K562 (cell line): ENCODE measurements around the gene CBS. TPM values are rescaled to one million over a fixed set of nuclear protein-coding genes. Genes with fewer than 3 reads are reported as not detected.

ENCODE experiments used
- ATAC-seq: fragments of 200-7000 bp; cut with Tn5 transposase; 3 replicates; pipeline ENCODE4 v1.9.1; 2020; ENCODE audit warnings: moderate library complexity
- BruUV-seq: library from RNA; stranded (reverse); fragments of 400-500 nt; replicated peaks from 2 replicates; lab custom pipeline; 2021; lab: Mats Ljungman, UMichigan
- CTCF ChIA-PET: fragments of 300-600 bp; formaldehyde crosslinking; extraction: SDS; loops from one replicate; lab custom pipeline; 2021; ENCODE audit warnings: low intra/inter-chr PET ratio; lab: Yijun Ruan, JAX
- POLR2A ChIA-PET: fragments of 300-600, 350-650 bp; sonication (Branson Sonifier 250); formaldehyde crosslinking; extraction: SDS; loops from one replicate; lab custom pipeline; 2021; ENCODE audit warnings: antibody characterized with exemption, inconsistent platforms; lab: Yijun Ruan, JAX
- DNase-seq, 4 experiments: peaks; one replicate each; pipeline versions ENCODE4 v3.0.0 to v3.0.0-alpha.2; 2011 to 2018; ENCODE audit warnings: low spot score in 3 of 4, mixed read lengths in 3 of 4; ENCODE audit errors: extremely low read depth in 1 of 4
- FAIRE-seq: peaks from 2 replicates; lab custom pipeline; 2011; peaks lifted over from hg19 to GRCh38; lab: Jason Lieb, UNC
- H2AFZ ChIP-seq: 2 replicates; pipeline ENCODE4 v1.6.0; 2011; ENCODE audit warnings: low read depth, low read length, control low read depth, inconsistent platforms
- H3K27ac ChIP-seq: fragments of 200-600 bp; 3 replicates; pipeline ENCODE4 v1.8.0; 2011; ENCODE audit warnings: low read depth, mild to moderate bottlenecking, control low read depth, inconsistent platforms, low read length, moderate library complexity, mixed read lengths; ENCODE audit errors: extremely low read depth
- H3K27me3 ChIP-seq, 2 experiments: fragments of 300-600 bp in 1 of 2; 2 replicates in 1 of 2; 3 replicates in 1 of 2; pipeline versions ENCODE4 v1.6.0 to v1.8.0; 2011; ENCODE audit warnings: inconsistent platforms in 2 of 2, low read length in 2 of 2, mild to moderate bottlenecking in 1 of 2, mixed read lengths in 1 of 2, moderate library complexity in 1 of 2; ENCODE audit not compliant: control insufficient read depth in 2 of 2, insufficient read depth in 2 of 2
- H3K36me3 ChIP-seq: fragments of 300-600 bp; 3 replicates; pipeline ENCODE4 v1.8.0; 2011; ENCODE audit warnings: mild to moderate bottlenecking, low read length, inconsistent platforms; ENCODE audit not compliant: control insufficient read depth, insufficient read depth
- H3K4me1 ChIP-seq, 2 experiments: fragments of 200-600 bp in 1 of 2; replicated peaks in 1 of 2; 2 replicates in 1 of 2; 3 replicates in 1 of 2; pipeline versions ENCODE4 v1.5.1 to v1.8.0; 2011; ENCODE audit warnings: inconsistent platforms in 2 of 2, low read length in 2 of 2, mild to moderate bottlenecking in 1 of 2, mixed read lengths in 1 of 2, moderate library complexity in 1 of 2; ENCODE audit not compliant: control insufficient read depth in 2 of 2, insufficient read depth in 2 of 2
- H3K4me2 ChIP-seq: 2 replicates; pipeline ENCODE4 v1.6.1; 2011; ENCODE audit warnings: low read length, control low read depth, inconsistent platforms, mixed read lengths; ENCODE audit not compliant: insufficient read depth
- H3K4me3 ChIP-seq: fragments of 200-600 bp; sonication (generic), shearing (Covaris generic); 2 replicates; pipeline ENCODE4 v1.5.1; 2016; ENCODE audit warnings: control low read depth, inconsistent platforms
- H3K79me2 ChIP-seq: fragments of 200-600 bp; 3 replicates; pipeline ENCODE4 v1.8.0; 2011; ENCODE audit warnings: low read length, inconsistent platforms; ENCODE audit not compliant: control insufficient read depth, insufficient read depth
- H3K9ac ChIP-seq, 2 experiments: 2 replicates each; pipeline versions ENCODE4 v1.6.0 to v1.6.1; 2011; ENCODE audit warnings: low read depth in 2 of 2, low read length in 2 of 2, control low read depth in 1 of 2, inconsistent platforms in 1 of 2, mild to moderate bottlenecking in 1 of 2, mixed read lengths in 1 of 2; ENCODE audit not compliant: insufficient read depth in 1 of 2
- H3K9me1 ChIP-seq: one replicate; pipeline ENCODE4 v1.6.0; 2011; ENCODE audit warnings: inconsistent platforms, mild to moderate bottlenecking, low read length, moderate library complexity; ENCODE audit not compliant: control insufficient read depth, insufficient read depth
- H3K9me3 ChIP-seq: replicated peaks from 2 replicates; pipeline ENCODE4 v1.5.1; 2011; ENCODE audit warnings: low read depth, low read length, inconsistent platforms; ENCODE audit not compliant: control insufficient read depth, insufficient read depth
- H4K20me1 ChIP-seq: replicated peaks from 2 replicates; pipeline ENCODE4 v1.6.1; 2011; ENCODE audit warnings: low read length, inconsistent platforms, mixed read lengths; ENCODE audit not compliant: control insufficient read depth, insufficient read depth
- BCOR ChIP-seq: fragments of 450-650 bp; IDR thresholded peaks from 2 replicates; pipeline ENCODE4 v1.6.1; 2016
- C11orf30 ChIP-seq: fragments of 450-650 bp; IDR thresholded peaks from 2 replicates; pipeline ENCODE4 v1.6.1; 2016; ENCODE audit warnings: low read depth, mild to moderate bottlenecking
- CEBPB ChIP-seq: fragments of 450-650 bp; IDR thresholded peaks from 2 replicates; pipeline ENCODE4 v1.6.1; 2016; ENCODE audit warnings: missing genetic modification characterization, missing compliant biosample characterization
- GTF2B ChIP-seq: IDR thresholded peaks from 2 replicates; pipeline ENCODE4 v1.6.1; 2011; ENCODE audit not compliant: insufficient read length; ENCODE audit errors: extremely low read depth
- ID3 ChIP-seq, 2 experiments: fragments of 250-450 bp in 1 of 2; fragments of 450-650 bp in 1 of 2; sonication (Bioruptor Pico) in 1 of 2; IDR thresholded peaks; 2 replicates each; pipeline versions ENCODE4 v1.6.1 to v1.8.0; 2016 to 2021; ENCODE audit warnings: mild to moderate bottlenecking in 2 of 2, moderate library complexity in 2 of 2, missing compliant biosample characterization in 1 of 2, missing genetic modification characterization in 1 of 2
- MAFF ChIP-seq: IDR thresholded peaks from 2 replicates; pipeline ENCODE4 v1.6.1; 2012; ENCODE audit warnings: low read length, improper control_type of control experiment
- MAFK ChIP-seq: IDR thresholded peaks from 2 replicates; pipeline ENCODE4 v1.6.1; 2011; ENCODE audit warnings: low read length, improper control_type of control experiment
- NCOA1 ChIP-seq: fragments of 450-650 bp; IDR thresholded peaks from 2 replicates; pipeline ENCODE4 v1.6.1; 2016; ENCODE audit warnings: low read depth
- TEAD1 ChIP-seq, 2 experiments: fragments of 450-650 bp in 1 of 2; sonication (generic) in 1 of 2; formaldehyde crosslinking; IDR thresholded peaks; 2 replicates each; pipeline versions ENCODE4 v1.4.0 to v1.8.0; 2020 to 2022; ENCODE audit warnings: mild to moderate bottlenecking in 2 of 2, missing genetic modification reagents in 1 of 2
- THRB ChIP-seq: fragments of 450-650 bp; formaldehyde crosslinking; conservative IDR thresholded peaks from 2 replicates; pipeline ENCODE4 v1.4.0; 2022; ENCODE audit warnings: mild to moderate bottlenecking, missing genetic modification characterization
- ZEB2 ChIP-seq: fragments of 450-650 bp; IDR thresholded peaks from 2 replicates; pipeline ENCODE4 v1.6.1; 2016
- ZNF316 ChIP-seq: fragments of 450-650 bp; IDR thresholded peaks from 2 replicates; pipeline ENCODE4 v1.6.1; 2016
- WGBS: fragments of 100-300 bp; shearing (Covaris generic); methylation state at CpG from one replicate; pipeline ENCODE4 v1.1.6; 2016; ENCODE audit warnings: low coverage, mixed read lengths; ENCODE audit not compliant: insufficient coverage; ENCODE audit errors: missing lambda C conversion rate; 5-methylcytosine and 5-hydroxymethylcytosine counted together
- in situ Hi-C: fragments of 300-500 bp; cut with MboI; formaldehyde crosslinking; loops from 4 replicates; pipeline ENCODE4 v1.15.0; 2018; ENCODE audit warnings: inconsistent platforms, mixed read lengths
- intact Hi-C: fragments of 100-400 bp; cut with micrococcal nuclease; formaldehyde crosslinking; loops from 2 replicates; pipeline ENCODE4 v1.14.2; 2022
- polyA plus RNA-seq, 8 experiments: library from polyadenylated mRNA; depleted of rRNA in 4 of 8; stranded (reverse) in 5 of 8; unstranded in 3 of 8; fragments of >200 nt; fragmentation: Nextera tagmentation in 2 of 8; fragmentation: Illumina TruSeq in 1 of 8; extraction: Ambion mirVana in 2 of 8; extraction: Trizol in 1 of 8; gene quantifications; 2 replicates each; pipeline versions ENCODE4 v1.2.1 to v1.2.3, GENCODE V29; 2011 to 2014; ENCODE audit warnings: inconsistent platforms in 1 of 8, missing spikeins in 1 of 8
- total RNA-seq, 7 experiments: library from RNA; depleted of rRNA in 6 of 7; stranded (reverse); fragments of >200 nt in 6 of 7; fragmentation: Illumina TruSeq in 2 of 7; extraction: Trizol in 2 of 7; gene quantifications; 2 replicates each; pipeline versions ENCODE4 v1.2.1 to v1.2.3, GENCODE V29; 2011 to 2021; ENCODE audit warnings: low replicate concordance in 1 of 7
- TF ChIP-seq, protein P1 (sequence below): fragments of 450-650 bp; IDR thresholded peaks from 2 replicates; pipeline ENCODE4 v1.6.1; 2016
- TF ChIP-seq, protein P2 (sequence below): fragments of 250-450 bp; sonication (Bioruptor Pico); IDR thresholded peaks from 2 replicates; pipeline ENCODE4 v1.8.0; 2021; ENCODE audit warnings: borderline replicate concordance, mild to moderate bottlenecking, moderate library complexity; ENCODE audit not compliant: poor library complexity, severe bottlenecking
- TF ChIP-seq, protein P3 (sequence below): fragments of 450-650 bp; IDR thresholded peaks from 2 replicates; pipeline ENCODE4 v1.6.1; 2017; ENCODE audit warnings: mild to moderate bottlenecking, moderate library complexity

The CBS gene
- total and polyA plus RNA-seq, 9 of the 15 experiments (the other 6 are each of a cell fraction or from before 2014, with no cell fraction given), result 4.6 to 472 (median 152) TPM

DNA sequence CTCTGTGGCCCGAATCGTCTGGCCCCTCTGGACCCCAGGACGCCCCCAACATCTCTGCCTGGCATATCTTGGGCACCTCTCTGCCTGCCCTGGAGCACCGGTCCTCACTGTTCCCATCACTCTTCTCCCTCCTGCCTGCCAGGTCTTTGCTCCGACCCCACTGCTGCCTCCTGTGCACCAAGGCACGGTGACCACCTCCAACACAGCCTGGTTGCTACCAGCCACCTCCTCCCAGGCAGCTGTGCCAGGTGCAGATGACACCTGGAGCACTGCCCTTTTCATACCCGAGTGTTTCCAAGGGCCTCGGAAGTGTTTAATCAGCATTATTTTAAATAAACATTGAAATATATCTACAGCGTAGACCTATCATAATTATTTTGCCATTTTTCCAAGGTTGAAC is 70.0 kb downstream of the CBS start:
- CTCF ChIA-PET, result no interaction called here
- DNase-seq (no peak), FAIRE-seq (no peak), ATAC-seq (no peak)
- Histone ChIP-seq H3K4me3 (no peak overlapping the region), H3K27ac (no peak overlapping the region), H3K4me1 (peaks cover 0 to 7% of the 10 kb centered on the region in 2 experiments; a peak in 3 of 5 replicates), H3K79me2 (no peaks in the 10 kb centered on the region), H3K9me3 (no peaks in the 10 kb centered on the region), H3K9ac (peak overlapping the region in 1 of 2 experiments; percentile 38; a peak in 2 of 4 replicates), H3K27me3 (no peaks in the 10 kb centered on the region), H3K4me2 (no peak overlapping the region), H4K20me1 (no peaks in the 10 kb centered on the region), H3K36me3 (peaks cover 31% of the 10 kb centered on the region), H2AFZ (no peak overlapping the region), H3K9me1 (no peaks in the 10 kb centered on the region)
- in situ Hi-C loops (no loop called here), intact Hi-C loops (no loop called here)
- POLR2A ChIA-PET, result interaction anchor here (0.6 to 1.8 kb wide), 5 partner anchors 11 to 1934 kb away, joined by 3 to 6 read pairs (median 3); partner anchors contain the start of gene PKNOX1
- BruUV-seq, result no TSS peak
- 81% methylated on average over 9 of the region's 9 CpGs for WGBS
- TF ChIP-seq, protein P1, sequence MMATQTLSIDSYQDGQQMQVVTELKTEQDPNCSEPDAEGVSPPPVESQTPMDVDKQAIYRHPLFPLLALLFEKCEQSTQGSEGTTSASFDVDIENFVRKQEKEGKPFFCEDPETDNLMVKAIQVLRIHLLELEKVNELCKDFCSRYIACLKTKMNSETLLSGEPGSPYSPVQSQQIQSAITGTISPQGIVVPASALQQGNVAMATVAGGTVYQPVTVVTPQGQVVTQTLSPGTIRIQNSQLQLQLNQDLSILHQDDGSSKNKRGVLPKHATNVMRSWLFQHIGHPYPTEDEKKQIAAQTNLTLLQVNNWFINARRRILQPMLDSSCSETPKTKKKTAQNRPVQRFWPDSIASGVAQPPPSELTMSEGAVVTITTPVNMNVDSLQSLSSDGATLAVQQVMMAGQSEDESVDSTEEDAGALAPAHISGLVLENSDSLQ, result no peak
- TF ChIP-seq MAFK (0 out of 2 replicates have a peak, but pooled peaks have one; percentile 7), ZNF316 (peak; percentile 81), BCOR (no peak), NCOA1 (no peak), GTF2B (no peak), MAFF (peak; percentile 48), C11orf30 (peak; percentile 71), TEAD1 (CRISPR knock-in tag; IDR thresholded peaks at IDR 0.05) (no peak), ID3 (CRISPR knock-in tag; IDR thresholded peaks at IDR 0.05) (no peak), ID3 (tag; IDR thresholded peaks at IDR 0.05) (no peak), CEBPB (tag) (no peak), THRB (CRISPR knock-in tag) (no peak), ZEB2 (no peak)
- TF ChIP-seq, protein P2, sequence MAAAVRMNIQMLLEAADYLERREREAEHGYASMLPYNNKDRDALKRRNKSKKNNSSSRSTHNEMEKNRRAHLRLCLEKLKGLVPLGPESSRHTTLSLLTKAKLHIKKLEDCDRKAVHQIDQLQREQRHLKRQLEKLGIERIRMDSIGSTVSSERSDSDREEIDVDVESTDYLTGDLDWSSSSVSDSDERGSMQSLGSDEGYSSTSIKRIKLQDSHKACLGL (CRISPR knock-in tag), result no peak
- TF ChIP-seq, protein P3, sequence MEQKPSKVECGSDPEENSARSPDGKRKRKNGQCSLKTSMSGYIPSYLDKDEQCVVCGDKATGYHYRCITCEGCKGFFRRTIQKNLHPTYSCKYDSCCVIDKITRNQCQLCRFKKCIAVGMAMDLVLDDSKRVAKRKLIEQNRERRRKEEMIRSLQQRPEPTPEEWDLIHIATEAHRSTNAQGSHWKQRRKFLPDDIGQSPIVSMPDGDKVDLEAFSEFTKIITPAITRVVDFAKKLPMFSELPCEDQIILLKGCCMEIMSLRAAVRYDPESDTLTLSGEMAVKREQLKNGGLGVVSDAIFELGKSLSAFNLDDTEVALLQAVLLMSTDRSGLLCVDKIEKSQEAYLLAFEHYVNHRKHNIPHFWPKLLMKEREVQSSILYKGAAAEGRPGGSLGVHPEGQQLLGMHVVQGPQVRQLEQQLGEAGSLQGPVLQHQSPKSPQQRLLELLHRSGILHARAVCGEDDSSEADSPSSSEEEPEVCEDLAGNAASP, result no peak
